Measurements from ENCODE around the gene NPLOC4.

The NPLOC4 gene

GRCh38 chr17:81636505-81637288, at the start of gene NPLOC4, which contains the start of gene TSPAN10:
NPLOC4 (minus strand) TSS chr17:81637112; CDS start chr17:81636930, 182 bp downstream.
TSPAN10 (plus strand) TSS chr17:81637196; CDS start chr17:81642413, 5,217 bp downstream.
- DNase-seq = peak; percentile 19 to 89 (median 72)

- DNase-seq = no peak
Measured at GRCh38 chr17:81686614-81687013, 49.7 kb upstream of the NPLOC4 start.

GRCh38 chr17:81685108-81685507, 48.2 kb upstream of the NPLOC4 start:
- peak in 1 of 51 donors; percentile 62 for DNase-seq

- DNase-seq = no peak
Measured at GRCh38 chr17:81684442-81684911, 47.6 kb upstream of the NPLOC4 start.

GRCh38 chr17:81683584-81684441, 46.9 kb upstream of the NPLOC4 start, which contains the start of the genes ARL16 and HGS:
ARL16 (minus strand) TSS chr17:81683797; CDS start chr17:81683753, 44 bp downstream.
HGS (plus strand) TSS chr17:81684011; CDS start chr17:81684067, 56 bp downstream.
- DNase-seq = peak; percentile 81 to 98 (median 95)

GRCh38 chr17:81683208-81683583, 46.3 kb upstream of the NPLOC4 start:
- peak in 4 of 51 donors; percentile 42 to 62 (median 52) for DNase-seq

- DNase-seq = no peak
Measured at GRCh38 chr17:81682565-81683207, 45.8 kb upstream of the NPLOC4 start.

GRCh38 chr17:81681672-81682071, 44.8 kb upstream of the NPLOC4 start:
- peak in 10 of 51 donors; percentile 7 to 30 (median 17) for DNase-seq

- DNase-seq = no peak
Measured at GRCh38 chr17:81680150-81680549, 43.2 kb upstream of the NPLOC4 start.

GRCh38 chr17:81676906-81677305, 40.0 kb upstream of the NPLOC4 start:
- peak in 6 of 51 donors; percentile 8 to 26 (median 13) for DNase-seq

- peak in 18 of 51 donors; percentile 5 to 55 (median 21) for DNase-seq
Measured at GRCh38 chr17:81675515-81676221, 38.8 kb upstream of the NPLOC4 start.

GRCh38 chr17:81673561-81674258, 36.8 kb upstream of the NPLOC4 start:
- no peak for DNase-seq

GRCh38 chr17:81672954-81673353, 36.0 kb upstream of the NPLOC4 start:
- no peak for DNase-seq

GRCh38 chr17:81672504-81672903, 35.6 kb upstream of the NPLOC4 start:
- no peak for DNase-seq

GRCh38 chr17:81667754-81668153, 30.8 kb upstream of the NPLOC4 start:
- no peak for DNase-seq

GRCh38 chr17:81666342-81667191, 29.7 kb upstream of the NPLOC4 start, which contains the start of the genes CCDC137 and OXLD1:
CCDC137 (plus strand) TSS chr17:81666737; CDS start chr17:81666767, 30 bp downstream.
OXLD1 (minus strand) TSS chr17:81666605; CDS start chr17:81666577, 28 bp downstream.
- DNase-seq = peak; percentile 57 to 98 (median 91)

GRCh38 chr17:81666092-81666341, 29.1 kb upstream of the NPLOC4 start:
- no peak for DNase-seq

- DNase-seq = peak in 4 of 51 donors; percentile 3 to 27 (median 20)
Measured at GRCh38 chr17:81665205-81666091, 28.5 kb upstream of the NPLOC4 start.
